ENCODE measurements around the gene RAB33A. TPM values are rescaled to one million over a fixed set of nuclear protein-coding genes. Genes with fewer than 3 reads are reported as not detected.

RAB33A gene
- 0.28 and 0.92 TPM in 2 replicates for total RNA-seq (2014; rRNA removed; shearing (Covaris generic))
- total RNA-seq (2022): 0.68 and 2.1 TPM in 2 replicates
- Bru-seq, nascent RNA: percentile 23 among the genes with signal in this experiment
- percentile 19 among the genes with signal in this experiment for BruChase-seq, experiment 1, labeled RNA remaining after a 6-hour chase
- percentile 16 among the genes with signal in this experiment for BruChase-seq, experiment 2, labeled RNA remaining after a 2-hour chase
- long read RNA-seq: 0 reads

GRCh38 chrX:130171446-130172126 lies at the start of gene RAB33A:
Gene RAB33A, plus strand, starts transcription at chrX:130171962. Its CDS starts 101 bp downstream, at chrX:130172063.
- CTCF ChIA-PET (ENCODE audit: unreplicated experiment): no interaction called here
- Histone ChIP-seq H4K20me1 (ENCODE audit: insufficient read depth, low read length) (no peaks in the 10 kb centered on the region), H3K4me2 (ENCODE audit: low read length) (peak within 1 kb of the TSS; percentile 74), H3K27ac (ENCODE audit: low read depth, low read length, poor library complexity, severe bottlenecking) (peak within 1 kb of the TSS; percentile 48), H3K4me1 (ENCODE audit: insufficient read depth, low read length, poor library complexity, severe bottlenecking) (peaks cover 63% of the 10 kb centered on the region), H3K4me3 (ENCODE audit: low read depth, low read length, poor library complexity, severe bottlenecking) (peak within 1 kb of the TSS; percentile 63), H3K9me2 (ENCODE audit: insufficient read depth, low read length) (no peaks in the 10 kb centered on the region), H3K36me3 (ENCODE audit: insufficient read depth, low read length) (no peaks in the 10 kb centered on the region), H3K79me2 (ENCODE audit: insufficient read depth, low read depth, low read length) (no peaks in the 10 kb centered on the region), H3K9me3 (ENCODE audit: low read length) (no peaks in the 10 kb centered on the region), H2AFZ (ENCODE audit: low read length) (peak within 1 kb of the TSS; percentile 89)
- POLR2A ChIA-PET: interaction anchor here (2.3 kb wide), 1 partner anchor 15 kb away, joined by 8 read pairs; no protein-coding TSS in a partner anchor
- TF ChIP-seq CTCF (conservative IDR thresholded peaks at IDR 0.05; ENCODE audit: low read length) (no peak), EZH2phosphoT487 (IDR thresholded peaks at IDR 0.05; ENCODE audit: borderline replicate concordance, low read depth, low read length) (no peak)
- BruUV-seq (replicated peaks): no TSS peak
- intact Hi-C loops (cut with micrococcal nuclease; ENCODE audit: unreplicated experiment): loop anchor here (10.0 kb wide), 1 partner anchor 387 kb away; no protein-coding TSS in a partner anchor
- DNase-seq (ENCODE audit: low spot score): no peak

DNA sequence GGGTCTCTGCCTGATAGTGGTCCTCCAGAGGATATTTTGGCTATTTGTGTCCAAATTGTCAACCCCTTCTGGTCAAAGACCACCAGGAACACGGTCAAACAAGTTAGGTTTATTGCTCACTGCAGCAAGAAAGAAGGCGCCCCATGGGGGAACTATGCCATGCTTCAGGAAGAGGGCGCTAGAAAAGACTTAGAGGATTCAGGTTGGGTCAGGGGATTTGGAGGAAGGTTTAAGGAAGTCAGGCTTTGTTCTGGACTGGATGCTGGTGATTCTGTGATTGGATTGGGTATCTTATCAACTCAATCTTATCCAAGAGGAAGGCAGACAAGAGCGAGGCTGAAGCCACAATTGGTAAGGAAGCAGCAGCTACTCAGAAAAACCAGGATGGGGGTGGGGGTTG lies 47.2 kb upstream of the RAB33A start:
- H4K20me1 ChIP-seq (ENCODE audit: insufficient read depth, low read length): no peaks in the 10 kb centered on the region

More for the DNA sequence above, 47.2 kb upstream of the RAB33A start:
- no peaks in the 10 kb centered on the region for H3K79me2 ChIP-seq (ENCODE audit: insufficient read depth, low read depth, low read length)
- peaks cover 12% of the 10 kb centered on the region for H3K36me3 ChIP-seq (ENCODE audit: insufficient read depth, low read length)
- no peaks in the 10 kb centered on the region for H3K9me3 ChIP-seq (ENCODE audit: low read length)
- peak; percentile 24; the same call in 1 of the 2 replicates for TF ChIP-seq CTCF (conservative IDR thresholded peaks at IDR 0.05; ENCODE audit: low read length)
- TF ChIP-seq EZH2phosphoT487 (IDR thresholded peaks at IDR 0.05; ENCODE audit: borderline replicate concordance, low read depth, low read length): no peak
- no peaks in the 10 kb centered on the region for H3K9me2 ChIP-seq (ENCODE audit: insufficient read depth, low read length)
- intact Hi-C loops (cut with micrococcal nuclease; ENCODE audit: unreplicated experiment): no loop called here
- no peak overlapping the region for H3K4me3 ChIP-seq (ENCODE audit: low read depth, low read length, poor library complexity, severe bottlenecking)
- H3K4me1 ChIP-seq (ENCODE audit: insufficient read depth, low read length, poor library complexity, severe bottlenecking): peaks cover 13% of the 10 kb centered on the region
- ChIA-PET POLR2A (no interaction called here), CTCF (ENCODE audit: unreplicated experiment) (no interaction called here)
- no TSS peak for BruUV-seq (replicated peaks)
- H2AFZ ChIP-seq (ENCODE audit: low read length): no peak overlapping the region
- H3K27ac ChIP-seq (ENCODE audit: low read depth, low read length, poor library complexity, severe bottlenecking): no peak overlapping the region
- no peak overlapping the region for H3K4me2 ChIP-seq (ENCODE audit: low read length)
- DNase-seq (ENCODE audit: low spot score): no peak

Measured in OCI-LY7 (cell line).